HG03378 (cell line): ENCODE results near the gene EFCAB5.
A peak's percentile ranks its signal among the peaks of the same experiment; 100 is the strongest.
"Not testable (repeated sequence)": the region's sequence is repeated elsewhere in the genome, so short reads cannot be mapped to it uniquely, and the experiment has no call there.

Source experiments
- ATAC-seq: cut with Tn5 transposase; IDR thresholded peaks from one replicate; pipeline ENCODE4 v1.9.1; 2021; ENCODE audit warnings: mild to moderate bottlenecking, moderate library complexity; ENCODE audit not compliant: unreplicated experiment

Gene EFCAB5

GRCh38 chr17:30092886-30093285 lies 151.5 kb downstream of the EFCAB5 start:
- ATAC-seq = no peak

DNA sequence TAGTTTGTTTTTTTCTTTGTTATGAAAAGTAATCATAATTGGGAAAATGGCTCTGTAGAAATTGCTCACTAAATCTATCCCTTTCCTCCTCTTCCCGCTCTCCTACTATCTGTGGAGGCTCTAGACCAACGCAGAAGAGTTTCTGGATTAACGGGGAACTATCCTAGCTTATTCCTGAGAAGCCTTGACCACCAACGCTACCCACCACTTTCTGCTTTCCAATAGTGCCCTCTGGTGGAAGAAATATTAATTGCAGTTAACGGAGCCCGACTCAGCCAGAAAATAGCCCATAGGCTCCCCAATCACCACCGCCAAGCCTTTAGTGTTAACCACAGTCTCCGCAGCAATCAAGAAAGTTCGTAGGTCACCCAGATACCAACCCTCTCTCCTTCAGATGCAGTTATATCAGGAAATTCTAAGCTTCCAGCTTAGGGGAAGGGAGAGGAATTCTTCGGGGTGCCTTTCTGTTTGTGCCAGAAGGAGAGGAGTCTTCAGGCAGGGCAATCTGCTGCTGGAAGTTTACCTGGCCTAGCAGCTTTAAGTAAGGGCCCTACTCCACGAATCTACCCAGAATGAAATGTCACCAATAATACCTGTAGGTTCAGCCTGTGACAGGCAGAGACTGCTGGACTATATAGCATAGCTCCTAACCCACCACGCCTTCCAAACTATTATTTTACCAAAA lies 152.2 kb downstream of the EFCAB5 start:
- ATAC-seq = no peak

GRCh38 chr17:30095507-30096244 lies 154.2 kb downstream of the EFCAB5 start:
- no peak for ATAC-seq

GRCh38 chr17:30101686-30102390 lies 160.4 kb downstream of the EFCAB5 start:
- ATAC-seq = no peak

DNA sequence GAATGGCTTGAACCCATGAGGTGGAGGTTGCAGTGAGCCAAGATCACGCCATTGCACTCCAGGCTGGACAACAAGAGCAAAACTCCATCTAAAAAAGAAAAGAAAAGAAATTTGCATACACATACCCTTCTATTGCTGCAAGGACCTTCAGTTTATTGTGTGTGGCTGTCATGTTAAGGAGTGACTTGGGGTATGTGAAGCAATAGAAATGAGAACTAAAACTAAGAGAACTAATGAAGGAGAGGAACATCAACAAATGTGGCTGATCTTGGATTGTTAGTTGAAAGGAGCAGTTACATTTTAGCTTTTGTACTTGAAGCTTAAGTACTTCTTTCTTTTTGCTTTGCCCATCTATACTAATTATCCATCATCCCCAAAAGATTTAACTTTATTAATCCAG lies 162.5 kb downstream of the EFCAB5 start:
- no peak for ATAC-seq

GRCh38 chr17:30104575-30105339 lies 163.3 kb downstream of the EFCAB5 start:
- peak; percentile 53 for ATAC-seq

DNA sequence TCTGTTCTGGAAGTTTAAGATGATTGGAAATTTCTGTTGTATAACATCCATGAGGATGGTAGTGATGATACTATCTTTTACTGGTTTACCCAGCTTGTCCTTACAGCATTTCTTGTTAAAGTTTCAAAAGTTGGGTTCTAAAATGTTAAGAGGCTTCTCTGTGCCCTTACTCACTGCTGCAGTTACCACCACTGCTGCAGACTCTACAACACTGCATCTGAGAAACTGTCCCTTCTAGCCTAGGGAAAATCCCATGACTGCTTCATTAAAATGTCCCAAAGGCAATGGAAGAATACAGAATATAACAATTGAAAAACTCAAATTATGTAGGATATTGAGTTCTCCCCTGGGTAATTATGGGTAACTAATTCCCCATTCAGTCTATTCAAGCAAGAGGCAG lies 171.4 kb downstream of the EFCAB5 start:
- peak; percentile 6 for ATAC-seq

DNA sequence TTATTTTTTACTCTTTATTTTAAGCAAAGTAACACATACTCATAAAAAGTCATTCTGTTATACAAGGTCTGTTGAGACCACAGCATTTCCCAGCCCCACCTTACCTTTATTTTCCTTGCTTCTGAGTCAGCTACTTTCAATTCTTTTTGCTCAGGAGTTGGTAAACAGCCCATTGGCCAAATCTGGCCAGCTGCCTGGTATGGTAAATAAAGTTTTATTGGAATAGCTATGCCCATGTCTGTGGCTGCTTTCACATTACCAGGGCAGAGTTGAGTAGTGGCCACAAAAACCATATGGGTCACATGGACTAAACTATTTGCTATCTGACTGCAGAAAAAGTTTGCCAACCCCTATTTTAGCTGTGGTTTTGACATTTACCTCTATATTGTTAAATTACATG lies 171.8 kb downstream of the EFCAB5 start:
- ATAC-seq = peak; percentile 45

DNA sequence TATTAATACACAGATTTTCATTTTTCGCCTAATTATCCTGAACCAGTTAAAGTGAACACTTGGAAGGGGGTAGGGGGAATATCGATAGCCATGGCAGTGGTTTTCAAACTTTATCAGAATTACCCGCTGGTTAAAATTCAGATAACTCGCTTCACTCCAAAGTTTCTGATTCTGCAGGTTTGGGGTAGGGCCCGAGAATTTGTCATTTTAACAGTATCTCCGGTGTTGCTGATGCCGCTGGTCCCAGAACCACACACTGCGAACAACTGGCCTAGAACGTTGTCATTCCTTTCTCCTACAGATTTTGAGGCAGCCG lies 174.9 kb downstream of the EFCAB5 start:
- peak; percentile 10 for ATAC-seq

DNA sequence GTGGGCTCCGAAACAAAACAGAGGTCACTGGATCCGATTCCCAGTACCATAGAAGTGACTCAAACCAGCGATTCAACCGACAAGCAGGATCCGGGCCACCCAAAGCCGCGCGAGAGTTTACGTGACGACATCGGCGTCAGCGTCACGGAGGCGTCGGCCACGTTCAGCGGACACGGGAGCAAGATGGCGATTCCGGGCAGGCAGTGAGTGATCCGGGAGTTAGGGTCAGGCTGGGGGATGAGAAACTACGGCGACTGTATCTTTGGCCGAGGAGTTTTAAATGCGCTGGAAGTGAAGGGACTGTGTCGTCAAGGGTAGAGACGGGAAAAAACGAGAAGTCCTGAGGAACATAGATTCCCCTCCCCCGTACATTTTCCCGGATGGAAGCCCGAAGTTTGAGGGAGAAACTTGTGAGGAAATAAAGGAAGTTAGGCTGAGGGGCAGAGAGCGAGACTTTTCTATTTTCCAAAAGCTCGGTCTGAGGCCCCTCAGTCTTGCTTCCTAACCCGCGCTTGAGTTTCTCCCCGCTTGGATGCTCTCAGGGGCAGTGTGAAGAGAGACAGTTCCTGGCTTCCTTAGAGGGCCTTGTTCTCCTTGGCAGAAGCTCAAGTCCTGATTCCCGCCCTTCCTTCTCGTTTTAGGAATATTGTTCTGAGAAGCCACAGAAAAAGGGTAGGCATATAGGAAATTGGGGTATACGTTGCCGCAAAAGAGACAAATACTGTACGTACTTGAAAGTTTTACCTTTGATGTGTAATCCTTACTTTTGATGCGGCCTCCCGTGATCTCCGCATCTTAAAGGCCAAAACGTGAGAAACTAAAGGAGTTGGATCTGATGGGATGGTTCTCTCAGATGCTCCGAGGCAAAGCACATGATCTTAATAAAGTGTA lies 175.5 kb downstream of the EFCAB5 start, which contains the start of gene NSRP1:
TSS of gene NSRP1 (plus strand) at position 156 of the 891 bp plus-strand sequence. CDS start at position 184, 28 bp downstream.
- ATAC-seq = peak; percentile 56

- ATAC-seq = no peak
Measured at GRCh38 chr17:30117675-30118081, 176.2 kb downstream of the EFCAB5 start.

GRCh38 chr17:30118635-30119034 lies 177.2 kb downstream of the EFCAB5 start:
- ATAC-seq = not testable (repeated sequence)

- ATAC-seq = no peak
Measured at GRCh38 chr17:30124273-30124796, 182.9 kb downstream of the EFCAB5 start.

GRCh38 chr17:30130121-30130520 lies 188.7 kb downstream of the EFCAB5 start:
- ATAC-seq = no peak

DNA sequence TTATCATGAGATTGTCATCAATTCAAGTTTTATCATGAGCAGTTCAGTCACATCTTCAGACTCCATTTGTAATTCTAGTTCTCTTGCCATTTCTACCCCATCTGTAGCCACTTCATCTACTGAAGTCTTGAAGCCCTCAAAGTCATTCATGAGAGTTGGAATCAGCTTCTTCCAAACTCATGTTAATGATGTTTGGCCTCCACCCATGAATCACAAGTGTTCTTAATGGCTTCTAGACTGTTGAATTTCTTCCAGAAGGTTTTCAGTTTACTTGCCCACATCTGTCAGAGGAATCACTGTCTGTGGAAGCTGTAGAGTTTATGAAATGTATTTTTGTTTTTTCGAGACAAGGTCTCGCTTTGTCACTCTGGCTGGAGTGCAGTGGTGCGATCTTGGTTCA lies 191.2 kb downstream of the EFCAB5 start:
- ATAC-seq = no peak

DNA sequence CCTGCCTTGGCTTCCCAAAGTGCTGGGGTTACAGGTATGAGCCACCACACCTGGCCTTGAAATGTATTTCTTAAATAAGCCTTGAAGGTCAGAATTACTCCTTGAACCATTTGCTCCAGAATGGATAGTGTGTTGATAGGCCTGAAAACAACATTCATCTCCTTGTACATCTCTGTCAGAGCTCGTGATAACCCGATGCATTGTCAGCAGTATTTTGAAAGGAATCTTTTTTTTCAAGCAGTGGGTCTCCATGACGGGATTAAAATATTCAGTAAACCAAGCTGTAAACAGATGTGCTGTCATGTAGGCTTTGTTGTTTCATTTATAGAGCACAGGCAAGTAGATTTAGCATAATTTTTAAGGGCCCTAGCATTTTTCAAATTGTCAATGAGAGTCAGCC lies 191.8 kb downstream of the EFCAB5 start:
- no peak for ATAC-seq

DNA sequence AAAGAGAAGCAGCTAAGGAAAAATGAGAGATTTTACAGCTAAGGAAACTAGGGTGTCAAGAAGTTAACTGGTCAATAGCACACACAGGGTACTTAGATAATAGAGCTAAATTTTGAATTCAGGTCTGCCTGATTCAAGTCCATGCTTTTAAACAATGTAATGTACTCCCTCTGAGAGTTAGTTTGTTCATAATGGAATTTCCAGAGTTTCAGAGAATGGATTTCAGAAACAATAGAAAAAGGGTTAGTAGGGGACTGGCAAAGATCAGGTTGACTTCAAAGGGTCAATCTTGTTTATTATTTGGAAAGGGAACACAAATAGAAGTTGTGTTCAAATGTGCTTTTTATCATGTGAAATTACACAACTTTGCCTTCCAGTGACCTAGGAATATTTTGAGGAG lies 193.1 kb downstream of the EFCAB5 start:
- no peak for ATAC-seq

- no peak for ATAC-seq
Measured at GRCh38 chr17:30137158-30137557, 195.7 kb downstream of the EFCAB5 start.

DNA sequence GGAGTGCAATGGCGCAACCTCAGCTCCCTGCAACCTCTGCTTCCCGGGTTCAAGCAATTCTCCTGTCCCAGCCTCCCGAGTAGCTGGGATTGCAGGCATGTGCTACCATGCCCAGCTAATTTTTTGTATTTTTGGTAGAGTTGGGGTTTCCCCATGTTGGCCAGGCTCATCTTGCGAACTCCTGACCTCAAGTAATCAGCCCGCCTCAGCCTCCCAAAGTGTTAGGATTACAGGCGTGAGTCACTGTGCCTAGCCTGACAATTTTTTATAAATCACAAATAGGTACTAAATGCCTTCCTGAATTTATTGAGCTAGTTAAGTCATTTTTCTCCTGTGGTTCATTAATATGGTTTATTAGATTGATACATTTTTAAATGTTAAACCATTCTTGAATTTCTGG lies 206.4 kb downstream of the EFCAB5 start:
- ATAC-seq = not testable (repeated sequence)

DNA sequence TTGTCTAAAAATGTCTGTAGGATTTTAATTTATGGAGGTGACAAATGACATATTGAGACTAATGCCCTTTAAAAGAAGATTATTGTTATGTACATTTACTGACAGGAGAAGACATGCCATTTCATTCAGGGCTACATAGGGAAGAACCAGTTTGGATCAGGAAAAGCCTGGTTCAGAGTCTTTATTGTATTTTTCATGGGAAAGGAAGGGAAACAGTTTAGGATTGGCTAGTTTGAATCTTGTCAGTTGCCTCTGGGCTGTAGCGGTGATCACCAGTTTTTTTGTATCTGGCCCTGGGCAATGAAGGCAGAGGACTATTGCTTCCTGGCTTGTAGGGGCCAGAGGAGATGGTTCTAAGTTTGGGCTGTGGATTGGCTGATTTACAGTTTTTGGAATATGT lies 206.9 kb downstream of the EFCAB5 start:
- ATAC-seq = no peak
